SK-N-SH (cell line): ENCODE measurements around the gene TRAIP. TPM values are rescaled to one million over a fixed set of nuclear protein-coding genes. Genes with fewer than 3 reads are reported as not detected.

Source experiments
- CTCF ChIA-PET: fragments of 300-600, 350-600 bp; formaldehyde crosslinking; extraction: SDS; loops from one replicate; lab custom pipeline; 2021; lab: Yijun Ruan, JAX
- POLR2A ChIA-PET: fragments of 350-600 bp; sonication (Branson Sonifier 250); formaldehyde crosslinking; extraction: SDS; loops from one replicate; lab custom pipeline; 2020; ENCODE audit warnings: antibody characterized with exemption, inconsistent platforms; lab: Yijun Ruan, JAX
- DNase-seq: peaks from one replicate; pipeline ENCODE4 v3.0.0; 2012
- H2AFZ ChIP-seq: fragments of 200-600 bp; sonication (generic); 2 replicates; pipeline ENCODE4 v1.8.1; 2016; ENCODE audit warnings: antibody characterized with exemption, mild to moderate bottlenecking, low read depth
- H3F3A ChIP-seq: fragments of 200-600 bp; sonication (generic); replicated peaks from 2 replicates; pipeline ENCODE3; 2016; ENCODE audit warnings: antibody characterized with exemption, mild to moderate bottlenecking; ENCODE audit not compliant: insufficient read depth
- H3K27ac ChIP-seq, 2 experiments: fragments of 200-500 bp in 1 of 2; fragments of 200-600 bp in 1 of 2; sonication (Bioruptor generic) in 1 of 2; sonication (generic), shearing (Covaris generic) in 1 of 2; 2 replicates each; pipeline versions ENCODE4 v1.5.1 to v1.6.1; 2014 to 2016; ENCODE audit warnings: low read depth in 2 of 2, inconsistent platforms in 1 of 2, low read length in 1 of 2, mild to moderate bottlenecking in 1 of 2, mixed read lengths in 1 of 2
- H3K27me3 ChIP-seq: fragments of 200-600 bp; sonication (generic), shearing (Covaris generic); 2 replicates; pipeline ENCODE4 v1.6.1; 2016; ENCODE audit warnings: mixed run types; ENCODE audit not compliant: insufficient read depth
- H3K36me3 ChIP-seq, 2 experiments: fragments of 200-500 bp in 1 of 2; fragments of 200-600 bp in 1 of 2; sonication (Bioruptor generic) in 1 of 2; sonication (generic) in 1 of 2; replicated peaks in 1 of 2; 2 replicates each; pipeline versions ENCODE3 to v1.5.1; 2014 to 2016; ENCODE audit warnings: low read length in 1 of 2, mild to moderate bottlenecking in 1 of 2; ENCODE audit not compliant: insufficient read depth in 2 of 2, control insufficient read depth in 1 of 2
- H3K4me1 ChIP-seq, 2 experiments: fragments of 200-500 bp in 1 of 2; fragments of 200-600 bp in 1 of 2; sonication (Bioruptor generic) in 1 of 2; sonication (generic), shearing (Covaris generic) in 1 of 2; 2 replicates each; pipeline versions ENCODE4 v1.5.1 to v1.6.1; 2014 to 2016; ENCODE audit warnings: low read depth in 1 of 2, low read length in 1 of 2, mixed run types in 1 of 2; ENCODE audit not compliant: insufficient read depth in 2 of 2, control insufficient read depth in 1 of 2
- H3K4me2 ChIP-seq: fragments of 200-600 bp; sonication (generic), shearing (Covaris generic); 2 replicates; pipeline ENCODE4 v1.6.1; 2017; ENCODE audit warnings: mixed run types
- H3K4me3 ChIP-seq, 2 experiments: fragments of 200-500 bp in 1 of 2; fragments of 200-600 bp in 1 of 2; sonication (Bioruptor generic) in 1 of 2; sonication (generic), shearing (Covaris generic) in 1 of 2; 2 replicates each; pipeline versions ENCODE4 v1.5.1 to v1.8.1; 2014 to 2016; ENCODE audit warnings: low read depth in 2 of 2, inconsistent platforms in 1 of 2, low read length in 1 of 2, mild to moderate bottlenecking in 1 of 2, mixed read lengths in 1 of 2, moderate library complexity in 1 of 2
- H3K79me2 ChIP-seq: fragments of 200-600 bp; sonication (generic); 2 replicates; pipeline ENCODE4 v1.8.1; 2017; ENCODE audit warnings: mild to moderate bottlenecking; ENCODE audit not compliant: insufficient read depth
- H3K9ac ChIP-seq: fragments of 200-600 bp; sonication (generic); 2 replicates; pipeline ENCODE4 v1.6.1; 2017; ENCODE audit warnings: mixed run types
- H3K9me2 ChIP-seq: fragments of 200-600 bp; sonication (generic); 2 replicates; pipeline ENCODE4 v1.6.1; 2017; ENCODE audit warnings: mixed run types
- H3K9me3 ChIP-seq: fragments of 200-600 bp; sonication (generic); 2 replicates; pipeline ENCODE4 v1.6.1; 2017; ENCODE audit warnings: mixed run types, mild to moderate bottlenecking, moderate library complexity
- H4K20me1 ChIP-seq: fragments of 200-600 bp; sonication (generic); 2 replicates; pipeline ENCODE4 v1.6.1; 2017; ENCODE audit warnings: mild to moderate bottlenecking, mixed run types; ENCODE audit not compliant: insufficient read depth
- EZH2phosphoT487 ChIP-seq: fragments of 200-600 bp; sonication (generic); IDR thresholded peaks from 2 replicates; pipeline ENCODE4 v1.6.1; 2017; ENCODE audit warnings: low read depth, mixed run types, mild to moderate bottlenecking, antibody characterized with exemption, moderate library complexity, borderline replicate concordance
- FOXJ3 ChIP-seq: sonication (generic); formaldehyde crosslinking; IDR thresholded peaks from 2 replicates; pipeline ENCODE4 v1.5.1; 2020; ENCODE audit warnings: mild to moderate bottlenecking, missing genetic modification reagents
- MXI1 ChIP-seq: IDR thresholded peaks from 2 replicates; pipeline ENCODE4 v1.6.1; 2012; ENCODE audit warnings: mild to moderate bottlenecking, low read depth, low read length, improper control_type of control experiment
- POLR2AphosphoS5 ChIP-seq: IDR thresholded peaks from 2 replicates; pipeline ENCODE4 v1.6.1; 2012; ENCODE audit warnings: low read depth, low read length
- WGBS: methylation state at CpG from one replicate; pipeline ENCODE4 v1.1.6; 2017; ENCODE audit warnings: low lambda C conversion rate; 5-methylcytosine and 5-hydroxymethylcytosine counted together
- polyA plus RNA-seq, 3 experiments: library from polyadenylated mRNA; depleted of rRNA; stranded (reverse); fragments of >200 nt; gene quantifications; 2 replicates each; pipeline ENCODE4 v1.2.3, GENCODE V29; 2012
- small RNA-seq, 7 experiments: library from RNA; depleted of rRNA; stranded (forward); fragments of <200 nt; gene quantifications; one replicate each; pipeline ENCODE3, GENCODE V24; 2012
- TF ChIP-seq, protein P1 (sequence below): fragments of 150-350 bp; IDR thresholded peaks from 2 replicates; pipeline ENCODE4 v1.6.1; 2016; ENCODE audit warnings: mild to moderate bottlenecking, low read depth, low read length
- TF ChIP-seq, protein P2 (sequence below): IDR thresholded peaks from 2 replicates; pipeline ENCODE4 v1.4.0; 2012; ENCODE audit warnings: low read depth, borderline replicate concordance
- TF ChIP-seq, protein P3 (sequence below): IDR thresholded peaks from 2 replicates; pipeline ENCODE4 v1.4.0; 2012; ENCODE audit warnings: low read depth
- TF ChIP-seq, protein P4 (sequence below): fragments of 200-600 bp; sonication (generic); IDR thresholded peaks from 2 replicates; pipeline ENCODE4 v1.6.1; 2017; ENCODE audit warnings: antibody characterized with exemption, mild to moderate bottlenecking, moderate library complexity

TRAIP gene
- polyA plus RNA-seq, 1 of the 3 experiments (the other 2 are of a cell fraction), result 8.1 TPM

DNA sequence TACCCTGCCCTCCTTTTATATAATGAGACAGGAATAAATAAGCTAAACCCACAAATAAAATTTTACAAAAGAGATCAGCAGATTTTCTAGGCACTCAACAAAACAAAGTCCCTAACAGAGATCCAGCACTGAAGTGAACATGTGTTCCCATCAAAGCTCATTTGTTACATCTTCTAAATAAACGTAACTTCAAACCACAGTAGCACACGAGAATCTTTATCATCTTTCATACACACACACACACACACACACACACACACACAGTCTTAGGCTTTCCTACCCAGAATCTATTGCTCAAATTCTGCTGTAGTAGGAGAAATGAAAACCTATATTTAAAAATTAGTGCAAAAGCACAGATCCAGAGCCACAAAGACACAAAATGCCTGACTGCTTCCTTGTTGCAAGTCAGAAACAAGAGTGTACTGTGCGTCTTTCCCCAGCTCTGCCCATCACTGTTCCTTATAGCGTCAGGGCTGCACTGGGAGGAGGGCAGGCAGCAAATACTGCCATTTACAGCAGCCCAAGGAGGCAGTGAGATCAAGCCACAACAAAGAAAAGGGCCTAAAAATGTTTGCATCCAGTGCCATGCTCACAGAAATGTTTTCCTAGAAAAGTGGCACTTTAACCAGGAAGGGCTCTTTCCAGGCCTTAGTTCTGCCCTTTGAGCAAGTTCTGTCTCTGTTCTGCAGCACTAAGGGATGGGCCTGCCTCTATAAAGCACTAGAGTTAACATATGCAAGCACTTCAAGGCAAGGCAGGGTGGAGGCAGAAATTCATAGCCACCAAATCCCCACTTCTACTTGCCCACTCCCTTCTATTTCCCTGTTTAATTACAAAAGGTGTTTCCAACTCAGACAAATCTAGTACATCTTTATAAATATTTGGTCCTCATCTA lies 76.0 kb downstream of the TRAIP start (continued):
- TF ChIP-seq POLR2AphosphoS5 (no peak), EZH2phosphoT487 (no peak), FOXJ3 (CRISPR knock-in tag) (no peak)
- TF ChIP-seq, protein P1, sequence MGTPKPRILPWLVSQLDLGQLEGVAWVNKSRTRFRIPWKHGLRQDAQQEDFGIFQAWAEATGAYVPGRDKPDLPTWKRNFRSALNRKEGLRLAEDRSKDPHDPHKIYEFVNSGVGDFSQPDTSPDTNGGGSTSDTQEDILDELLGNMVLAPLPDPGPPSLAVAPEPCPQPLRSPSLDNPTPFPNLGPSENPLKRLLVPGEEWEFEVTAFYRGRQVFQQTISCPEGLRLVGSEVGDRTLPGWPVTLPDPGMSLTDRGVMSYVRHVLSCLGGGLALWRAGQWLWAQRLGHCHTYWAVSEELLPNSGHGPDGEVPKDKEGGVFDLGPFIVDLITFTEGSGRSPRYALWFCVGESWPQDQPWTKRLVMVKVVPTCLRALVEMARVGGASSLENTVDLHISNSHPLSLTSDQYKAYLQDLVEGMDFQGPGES, result no peak
- TF ChIP-seq, protein P2, sequence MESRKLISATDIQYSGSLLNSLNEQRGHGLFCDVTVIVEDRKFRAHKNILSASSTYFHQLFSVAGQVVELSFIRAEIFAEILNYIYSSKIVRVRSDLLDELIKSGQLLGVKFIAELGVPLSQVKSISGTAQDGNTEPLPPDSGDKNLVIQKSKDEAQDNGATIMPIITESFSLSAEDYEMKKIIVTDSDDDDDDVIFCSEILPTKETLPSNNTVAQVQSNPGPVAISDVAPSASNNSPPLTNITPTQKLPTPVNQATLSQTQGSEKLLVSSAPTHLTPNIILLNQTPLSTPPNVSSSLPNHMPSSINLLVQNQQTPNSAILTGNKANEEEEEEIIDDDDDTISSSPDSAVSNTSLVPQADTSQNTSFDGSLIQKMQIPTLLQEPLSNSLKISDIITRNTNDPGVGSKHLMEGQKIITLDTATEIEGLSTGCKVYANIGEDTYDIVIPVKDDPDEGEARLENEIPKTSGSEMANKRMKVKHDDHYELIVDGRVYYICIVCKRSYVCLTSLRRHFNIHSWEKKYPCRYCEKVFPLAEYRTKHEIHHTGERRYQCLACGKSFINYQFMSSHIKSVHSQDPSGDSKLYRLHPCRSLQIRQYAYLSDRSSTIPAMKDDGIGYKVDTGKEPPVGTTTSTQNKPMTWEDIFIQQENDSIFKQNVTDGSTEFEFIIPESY, result no peak
- TF ChIP-seq, protein P3, sequence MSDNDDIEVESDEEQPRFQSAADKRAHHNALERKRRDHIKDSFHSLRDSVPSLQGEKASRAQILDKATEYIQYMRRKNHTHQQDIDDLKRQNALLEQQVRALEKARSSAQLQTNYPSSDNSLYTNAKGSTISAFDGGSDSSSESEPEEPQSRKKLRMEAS, result no peak
- TF ChIP-seq, protein P4, sequence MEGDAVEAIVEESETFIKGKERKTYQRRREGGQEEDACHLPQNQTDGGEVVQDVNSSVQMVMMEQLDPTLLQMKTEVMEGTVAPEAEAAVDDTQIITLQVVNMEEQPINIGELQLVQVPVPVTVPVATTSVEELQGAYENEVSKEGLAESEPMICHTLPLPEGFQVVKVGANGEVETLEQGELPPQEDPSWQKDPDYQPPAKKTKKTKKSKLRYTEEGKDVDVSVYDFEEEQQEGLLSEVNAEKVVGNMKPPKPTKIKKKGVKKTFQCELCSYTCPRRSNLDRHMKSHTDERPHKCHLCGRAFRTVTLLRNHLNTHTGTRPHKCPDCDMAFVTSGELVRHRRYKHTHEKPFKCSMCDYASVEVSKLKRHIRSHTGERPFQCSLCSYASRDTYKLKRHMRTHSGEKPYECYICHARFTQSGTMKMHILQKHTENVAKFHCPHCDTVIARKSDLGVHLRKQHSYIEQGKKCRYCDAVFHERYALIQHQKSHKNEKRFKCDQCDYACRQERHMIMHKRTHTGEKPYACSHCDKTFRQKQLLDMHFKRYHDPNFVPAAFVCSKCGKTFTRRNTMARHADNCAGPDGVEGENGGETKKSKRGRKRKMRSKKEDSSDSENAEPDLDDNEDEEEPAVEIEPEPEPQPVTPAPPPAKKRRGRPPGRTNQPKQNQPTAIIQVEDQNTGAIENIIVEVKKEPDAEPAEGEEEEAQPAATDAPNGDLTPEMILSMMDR, result no peak

DNA sequence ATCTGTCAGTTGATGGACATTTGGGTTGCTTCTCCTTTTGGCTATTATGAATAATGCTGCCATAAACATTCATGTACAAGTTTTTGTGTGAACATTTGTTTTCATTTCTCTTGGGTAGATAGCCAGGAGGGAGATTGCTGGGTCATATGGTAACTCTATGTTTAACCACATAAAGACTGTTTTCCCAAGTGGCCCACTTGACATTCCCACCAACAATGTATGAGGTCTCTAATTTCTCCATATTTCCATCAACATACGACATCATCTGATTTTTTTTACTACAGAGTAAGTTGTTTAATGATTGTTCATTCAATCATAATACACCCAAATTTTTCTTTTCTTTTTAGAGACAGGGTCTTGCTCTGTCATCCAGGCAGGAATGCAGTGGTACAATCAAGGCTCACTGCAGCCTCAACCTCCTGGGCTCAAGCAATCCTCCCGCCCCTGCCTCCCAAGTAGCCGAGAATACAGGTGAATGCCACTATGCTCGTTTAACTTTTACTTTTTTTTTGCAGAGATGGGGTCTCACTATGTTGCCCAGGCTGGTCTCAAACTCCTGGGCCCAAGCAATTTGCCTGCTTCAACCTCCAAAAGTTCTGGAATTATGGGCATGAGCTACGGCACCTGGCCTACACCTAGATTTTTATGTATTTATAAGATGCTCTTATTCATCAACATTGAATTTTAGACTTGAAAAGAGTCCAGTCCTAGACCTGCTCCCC lies 76.8 kb downstream of the TRAIP start:
- CTCF ChIA-PET, result interaction anchor here (0.6 to 1.3 kb wide), 2 partner anchors 24 to 129 kb away, joined by 3 read pairs; partner anchors contain the start of gene INKA1
- 95% methylated on average over 5 of the region's 5 CpGs for WGBS
- H3F3A ChIP-seq, result peaks cover 7% of the 10 kb centered on the region

More for the DNA sequence above, 76.8 kb downstream of the TRAIP start:
- DNase-seq, result no peak
- Histone ChIP-seq H2AFZ (no peak overlapping the region), H3K9ac (no peak overlapping the region), H3K4me1 (peaks cover 0 to 5% of the 10 kb centered on the region in 2 experiments; a peak in 1 of 4 replicates), H3K27ac (no peak overlapping the region)
- POLR2A ChIA-PET, result no interaction called here
- TF ChIP-seq MXI1, result no peak
- TF ChIP-seq, all 33 proteins: peak for 0
- H4K20me1 ChIP-seq, result peaks cover 47% of the 10 kb centered on the region
- no peak overlapping the region for H3K4me3 ChIP-seq
- no peaks in the 10 kb centered on the region for H3K9me2 ChIP-seq
- H3K9me3 ChIP-seq, result no peaks in the 10 kb centered on the region
- H3K79me2 ChIP-seq, result peaks cover 99% of the 10 kb centered on the region
- no peaks in the 10 kb centered on the region for H3K27me3 ChIP-seq
- H3K36me3 ChIP-seq, result peaks cover 0 to 48% of the 10 kb centered on the region in 2 experiments
- H3K4me2 ChIP-seq, result no peak overlapping the region

Small RNA genes within 50 kb of the gene (small RNA-seq; reads per million reads assigned to genes)
- gene RN7SL217P, result 0 reads per million in 7 experiments

Other genes starting within 250 kb of the TRAIP start
- gene APEH, start 182.2 kb downstream of the TRAIP start, polyA plus RNA-seq (2012; rRNA removed), result 112 and 122 TPM in 2 replicates
- 35.1 and 46.3 TPM in 2 replicates for gene MST1, start 167.1 kb downstream of the TRAIP start, polyA plus RNA-seq (2012; rRNA removed)
- gene RNF123, start 167.0 kb downstream of the TRAIP start, polyA plus RNA-seq (2012; rRNA removed), result 48.1 and 53.3 TPM in 2 replicates
- 1.1 and 1.2 TPM in 2 replicates for gene AMIGO3, start 136.9 kb downstream of the TRAIP start, polyA plus RNA-seq (2012; rRNA removed)
- gene GMPPB, start 132.6 kb downstream of the TRAIP start, polyA plus RNA-seq (2012; rRNA removed), result 25.1 and 28.3 TPM in 2 replicates
- gene IP6K1, start 70.0 kb downstream of the TRAIP start, polyA plus RNA-seq (2012; rRNA removed), result 17.0 and 23.3 TPM in 2 replicates
- 0.07 and 0.13 TPM in 2 replicates for gene CDHR4, start 56.7 kb downstream of the TRAIP start, polyA plus RNA-seq (2012; rRNA removed)
- 2.6 and 3.4 TPM in 2 replicates for gene INKA1, start 53.3 kb downstream of the TRAIP start, polyA plus RNA-seq (2012; rRNA removed)
- 22.6 and 25.8 TPM in 2 replicates for gene UBA7, start 42.6 kb downstream of the TRAIP start, polyA plus RNA-seq (2012; rRNA removed)
- 0.53 and 1.7 TPM in 2 replicates for gene CAMKV, start 13.3 kb upstream of the TRAIP start, polyA plus RNA-seq (2012; rRNA removed)
- gene MST1R, start 47.3 kb upstream of the TRAIP start, polyA plus RNA-seq (2012; rRNA removed), result 0.23 and 0.36 TPM in 2 replicates
- 10.9 and 12.0 TPM in 2 replicates for gene MON1A, start 73.2 kb upstream of the TRAIP start, polyA plus RNA-seq (2012; rRNA removed)
- 67.4 and 85.5 TPM in 2 replicates for gene RBM6, start 83.6 kb upstream of the TRAIP start, polyA plus RNA-seq (2012; rRNA removed)
- gene RBM5, start 232.4 kb upstream of the TRAIP start, polyA plus RNA-seq (2012; rRNA removed), result 113 and 168 TPM in 2 replicates